C4-2B (cell line): ENCODE data around the gene FNDC10.

ENCODE experiments used
- ZFX ChIP-seq: fragments of 450-650 bp; IDR thresholded peaks from 2 replicates; pipeline ENCODE4 v1.6.1; 2017
- TF ChIP-seq, protein P1 (sequence below): fragments of 450-650 bp; conservative IDR thresholded peaks from 2 replicates; pipeline ENCODE4 v1.5.1; 2017; ENCODE audit warnings: mild to moderate bottlenecking

DNA sequence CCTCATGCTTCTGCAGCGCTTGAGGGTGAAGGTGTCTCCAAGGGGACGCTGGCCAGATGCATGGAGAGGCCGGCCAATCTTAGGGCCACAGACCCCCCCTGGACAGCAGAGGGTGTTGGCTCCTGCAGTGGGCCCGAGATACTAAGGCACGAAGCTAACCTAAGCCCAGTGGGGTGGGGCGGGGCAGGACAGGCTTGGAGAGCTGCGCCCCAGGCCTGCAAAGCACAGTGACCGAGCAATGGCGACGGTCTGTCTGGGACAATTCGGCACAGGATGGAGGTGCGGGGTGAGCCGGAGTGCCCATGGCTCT is 1.3 kb downstream of the FNDC10 start:
- TF ChIP-seq, protein P1, sequence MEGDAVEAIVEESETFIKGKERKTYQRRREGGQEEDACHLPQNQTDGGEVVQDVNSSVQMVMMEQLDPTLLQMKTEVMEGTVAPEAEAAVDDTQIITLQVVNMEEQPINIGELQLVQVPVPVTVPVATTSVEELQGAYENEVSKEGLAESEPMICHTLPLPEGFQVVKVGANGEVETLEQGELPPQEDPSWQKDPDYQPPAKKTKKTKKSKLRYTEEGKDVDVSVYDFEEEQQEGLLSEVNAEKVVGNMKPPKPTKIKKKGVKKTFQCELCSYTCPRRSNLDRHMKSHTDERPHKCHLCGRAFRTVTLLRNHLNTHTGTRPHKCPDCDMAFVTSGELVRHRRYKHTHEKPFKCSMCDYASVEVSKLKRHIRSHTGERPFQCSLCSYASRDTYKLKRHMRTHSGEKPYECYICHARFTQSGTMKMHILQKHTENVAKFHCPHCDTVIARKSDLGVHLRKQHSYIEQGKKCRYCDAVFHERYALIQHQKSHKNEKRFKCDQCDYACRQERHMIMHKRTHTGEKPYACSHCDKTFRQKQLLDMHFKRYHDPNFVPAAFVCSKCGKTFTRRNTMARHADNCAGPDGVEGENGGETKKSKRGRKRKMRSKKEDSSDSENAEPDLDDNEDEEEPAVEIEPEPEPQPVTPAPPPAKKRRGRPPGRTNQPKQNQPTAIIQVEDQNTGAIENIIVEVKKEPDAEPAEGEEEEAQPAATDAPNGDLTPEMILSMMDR = no peak
- TF ChIP-seq ZFX = no peak
